Hepatocyte (in vitro differentiated cells): ENCODE results near the gene CD93. TPM values are rescaled to one million over a fixed set of nuclear protein-coding genes. Genes with fewer than 3 reads are reported as not detected.

Experiments
- DNase-seq: peaks from one replicate; pipeline ENCODE4 v3.0.0-alpha.2; 2016; ENCODE audit warnings: low spot score
- H2AFZ ChIP-seq: fragments of 200-600 bp; sonication (generic); 2 replicates; pipeline ENCODE4 v1.6.0; 2016; ENCODE audit warnings: antibody characterized with exemption, mild to moderate bottlenecking
- H3K27ac ChIP-seq: fragments of 200-600 bp; sonication (generic); 2 replicates; pipeline ENCODE4 v1.5.1; 2016; ENCODE audit warnings: mild to moderate bottlenecking
- H3K27me3 ChIP-seq: fragments of 200-600 bp; sonication (generic); 2 replicates; pipeline ENCODE4 v1.6.1; 2016
- H3K36me3 ChIP-seq: fragments of 200-600 bp; sonication (generic); replicated peaks from 2 replicates; pipeline ENCODE4 v1.5.1; 2016; ENCODE audit warnings: low read depth; ENCODE audit not compliant: insufficient read depth
- H3K4me1 ChIP-seq: fragments of 200-600 bp; sonication (generic); 2 replicates; pipeline ENCODE4 v1.5.1; 2016; ENCODE audit warnings: mild to moderate bottlenecking, moderate library complexity; ENCODE audit not compliant: insufficient read depth
- H3K4me2 ChIP-seq: fragments of 200-600 bp; sonication (generic); 2 replicates; pipeline ENCODE4 v1.6.0; 2016
- H3K4me3 ChIP-seq: fragments of 200-600 bp; sonication (generic); 2 replicates; pipeline ENCODE4 v1.5.1; 2016; ENCODE audit warnings: mild to moderate bottlenecking
- H3K79me2 ChIP-seq: fragments of 200-600 bp; sonication (generic); 2 replicates; pipeline ENCODE4 v1.6.0; 2017; ENCODE audit warnings: mild to moderate bottlenecking
- H3K9me2 ChIP-seq: fragments of 200-600 bp; sonication (generic); replicated peaks from 2 replicates; pipeline ENCODE4 v1.6.0; 2017; ENCODE audit warnings: mild to moderate bottlenecking; ENCODE audit not compliant: insufficient read depth
- H3K9me3 ChIP-seq: fragments of 200-600 bp; sonication (generic); 2 replicates; pipeline ENCODE4 v1.5.1; 2016; ENCODE audit warnings: low read depth, mild to moderate bottlenecking
- H4K20me1 ChIP-seq: fragments of 200-600 bp; sonication (generic); 2 replicates; pipeline ENCODE4 v1.6.0; 2016; ENCODE audit warnings: mild to moderate bottlenecking; ENCODE audit not compliant: insufficient read depth, poor library complexity, severe bottlenecking
- EZH2 ChIP-seq: fragments of 200-600 bp; sonication (generic); IDR thresholded peaks from 2 replicates; pipeline ENCODE4 v1.6.1; 2016; ENCODE audit warnings: antibody characterized with exemption, mild to moderate bottlenecking, borderline replicate concordance
- EZH2phosphoT487 ChIP-seq: fragments of 200-600 bp; sonication (generic); IDR thresholded peaks from one replicate; pipeline ENCODE4 v1.6.1; 2018; ENCODE audit warnings: antibody characterized with exemption, mild to moderate bottlenecking, low read depth, moderate library complexity; ENCODE audit not compliant: unreplicated experiment, severe bottlenecking
- WGBS: methylation state at CpG from one replicate; pipeline ENCODE4 v1.1.6; 2016; ENCODE audit warnings: low lambda C conversion rate; ENCODE audit errors: missing lambda C conversion rate; 5-methylcytosine and 5-hydroxymethylcytosine counted together
- polyA plus RNA-seq: library from polyadenylated mRNA; unstranded; fragments of >200 nt; fragmentation: Nextera tagmentation; extraction: Ambion mirVana; gene quantifications from 2 replicates; pipeline ENCODE4 v1.2.1, GENCODE V29; 2016
- total RNA-seq: library from RNA; depleted of rRNA; stranded (reverse); fragments of >200 nt; gene quantifications from 2 replicates; pipeline ENCODE4 v1.2.3, GENCODE V29; 2014
- TF ChIP-seq, protein P1 (sequence below): fragments of 200-600 bp; sonication (generic); IDR thresholded peaks from 2 replicates; pipeline ENCODE4 v1.5.1; 2016; ENCODE audit warnings: antibody characterized with exemption, mild to moderate bottlenecking; ENCODE audit not compliant: poor library complexity

Gene CD93
- total and polyA plus RNA-seq, 2 experiments from 2014 or later: 0.07 to 2.1 TPM

DNA sequence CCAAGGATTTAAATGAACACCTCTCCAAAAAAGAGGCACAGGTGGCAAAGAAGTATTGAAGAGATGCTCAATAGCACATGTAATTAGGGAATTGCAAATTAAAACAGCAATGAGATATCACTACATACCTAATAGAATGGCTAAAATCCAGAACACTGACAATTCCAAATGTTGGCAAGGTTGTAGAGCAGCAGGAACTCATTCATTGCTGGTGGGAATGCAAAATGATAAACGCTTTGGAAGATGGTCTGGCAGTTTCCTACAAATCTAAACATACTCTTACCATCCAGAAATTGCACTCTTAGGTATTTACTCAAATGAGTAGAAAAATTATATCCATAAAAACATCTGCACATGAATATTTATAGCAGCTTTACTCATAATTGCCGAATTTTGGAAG lies 17.0 kb downstream of the CD93 start:
- Histone ChIP-seq H4K20me1 (no peaks in the 10 kb centered on the region), H2AFZ (no peak overlapping the region), H3K27me3 (no peaks in the 10 kb centered on the region), H3K79me2 (no peaks in the 10 kb centered on the region), H3K9me2 (no peaks in the 10 kb centered on the region), H3K36me3 (no peaks in the 10 kb centered on the region), H3K4me3 (no peak overlapping the region), H3K27ac (no peak overlapping the region), H3K4me1 (peaks cover 10% of the 10 kb centered on the region), H3K4me2 (no peak overlapping the region), H3K9me3 (no peaks in the 10 kb centered on the region)
- 86% methylated on average over 2 of the region's 2 CpGs for WGBS
- DNase-seq: no peak
- TF ChIP-seq EZH2 (no peak), EZH2phosphoT487 (no peak)
- TF ChIP-seq, protein P1, sequence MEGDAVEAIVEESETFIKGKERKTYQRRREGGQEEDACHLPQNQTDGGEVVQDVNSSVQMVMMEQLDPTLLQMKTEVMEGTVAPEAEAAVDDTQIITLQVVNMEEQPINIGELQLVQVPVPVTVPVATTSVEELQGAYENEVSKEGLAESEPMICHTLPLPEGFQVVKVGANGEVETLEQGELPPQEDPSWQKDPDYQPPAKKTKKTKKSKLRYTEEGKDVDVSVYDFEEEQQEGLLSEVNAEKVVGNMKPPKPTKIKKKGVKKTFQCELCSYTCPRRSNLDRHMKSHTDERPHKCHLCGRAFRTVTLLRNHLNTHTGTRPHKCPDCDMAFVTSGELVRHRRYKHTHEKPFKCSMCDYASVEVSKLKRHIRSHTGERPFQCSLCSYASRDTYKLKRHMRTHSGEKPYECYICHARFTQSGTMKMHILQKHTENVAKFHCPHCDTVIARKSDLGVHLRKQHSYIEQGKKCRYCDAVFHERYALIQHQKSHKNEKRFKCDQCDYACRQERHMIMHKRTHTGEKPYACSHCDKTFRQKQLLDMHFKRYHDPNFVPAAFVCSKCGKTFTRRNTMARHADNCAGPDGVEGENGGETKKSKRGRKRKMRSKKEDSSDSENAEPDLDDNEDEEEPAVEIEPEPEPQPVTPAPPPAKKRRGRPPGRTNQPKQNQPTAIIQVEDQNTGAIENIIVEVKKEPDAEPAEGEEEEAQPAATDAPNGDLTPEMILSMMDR: no peak

DNA sequence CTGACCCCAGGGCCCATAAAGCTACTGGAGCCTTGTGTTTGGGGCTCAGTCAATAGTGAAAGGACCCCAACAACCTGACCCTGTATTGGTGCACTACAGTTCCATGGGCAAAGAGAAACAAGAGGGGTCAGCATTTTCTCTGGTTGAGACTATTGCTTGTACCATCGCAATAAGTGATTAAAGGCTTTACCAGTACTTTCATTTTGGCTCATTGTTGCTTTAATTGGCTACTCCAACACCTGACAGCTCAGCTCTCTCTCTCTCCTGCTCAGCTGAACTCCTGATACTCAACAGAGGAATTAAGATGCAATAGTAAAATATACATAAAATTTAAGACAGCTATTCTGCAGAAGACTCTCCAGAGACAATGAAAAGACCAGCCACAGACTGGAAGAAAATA lies 17.8 kb downstream of the CD93 start:
- Histone ChIP-seq H3K79me2 (no peaks in the 10 kb centered on the region), H3K9me2 (no peaks in the 10 kb centered on the region), H3K36me3 (no peaks in the 10 kb centered on the region), H2AFZ (no peak overlapping the region), H3K9me3 (no peaks in the 10 kb centered on the region), H4K20me1 (no peaks in the 10 kb centered on the region), H3K4me2 (no peak overlapping the region), H3K4me3 (no peak overlapping the region), H3K27ac (no peak overlapping the region), H3K4me1 (peaks cover 10% of the 10 kb centered on the region), H3K27me3 (no peaks in the 10 kb centered on the region)
- WGBS: 100% methylated on average over 1 of the region's 1 CpG
- no peak for DNase-seq
- TF ChIP-seq EZH2 (no peak), EZH2phosphoT487 (no peak)
- TF ChIP-seq, protein P1: no peak

DNA sequence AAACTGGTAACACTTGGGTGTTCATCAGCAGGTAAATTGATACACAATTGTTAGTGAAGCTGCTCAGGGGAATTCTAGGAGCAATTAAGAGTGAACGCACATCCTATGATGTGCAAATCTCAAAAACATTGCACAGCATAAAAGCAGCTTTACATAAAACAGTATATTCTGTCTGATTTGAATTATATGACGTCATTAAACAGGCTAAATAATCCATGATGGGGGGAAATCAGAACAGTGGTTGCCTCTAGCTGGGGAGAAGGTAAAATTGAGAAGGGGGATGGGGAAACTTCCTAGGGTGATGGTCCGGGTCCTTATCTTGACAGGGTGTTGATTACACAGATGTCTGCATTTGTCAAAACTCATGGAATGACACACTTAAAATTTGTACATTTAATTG lies 19.4 kb downstream of the CD93 start:
- no peaks in the 10 kb centered on the region for H3K9me3 ChIP-seq
- H2AFZ ChIP-seq: no peak overlapping the region
- H3K4me1 ChIP-seq: peaks cover 17% of the 10 kb centered on the region
- H3K36me3 ChIP-seq: no peaks in the 10 kb centered on the region
- H3K9me2 ChIP-seq: no peaks in the 10 kb centered on the region
- H3K79me2 ChIP-seq: no peaks in the 10 kb centered on the region
- WGBS: 65% methylated on average over 3 of the region's 3 CpGs
- H3K27me3 ChIP-seq: no peaks in the 10 kb centered on the region
- no peak overlapping the region for H3K27ac ChIP-seq
- no peak overlapping the region for H3K4me3 ChIP-seq
- DNase-seq: no peak
- no peak overlapping the region for H3K4me2 ChIP-seq
- TF ChIP-seq, protein P1: no peak
- H4K20me1 ChIP-seq: no peaks in the 10 kb centered on the region
